ENCODE data around the gene BMP4. TPM values are rescaled to one million over a fixed set of nuclear protein-coding genes. Genes with fewer than 3 reads are reported as not detected.

BMP4 gene
- total RNA-seq, 1 donor from 2014 or later = 12.0 TPM

DNA sequence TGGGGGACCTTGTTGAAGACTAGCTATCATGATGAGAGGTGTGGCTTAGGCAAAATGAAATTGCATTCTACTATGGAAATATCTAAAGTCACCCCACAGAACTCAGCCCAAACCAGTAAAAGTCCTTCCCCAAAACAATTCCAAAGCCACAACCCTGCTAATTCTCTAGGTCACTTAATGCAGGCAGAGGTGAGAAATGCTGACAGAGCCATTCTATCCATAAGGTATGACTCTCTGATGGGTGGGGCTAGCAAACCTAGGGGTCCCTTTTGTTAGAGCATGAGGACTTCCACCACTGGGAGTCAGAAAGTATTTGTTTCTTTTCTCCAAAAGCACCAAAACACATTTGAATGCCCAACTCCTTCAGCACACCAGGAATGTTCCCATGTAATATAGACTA, 12.7 kb upstream of the BMP4 start:
- intact Hi-C loops (cut with DNase I) = no loop called here
- ATAC-seq = no peak
- DNase-seq (ENCODE audit: low spot score) = no peak

GRCh38 chr14:53968726-53969125, 12.1 kb upstream of the BMP4 start:
- ATAC-seq (no peak), DNase-seq (ENCODE audit: low spot score) (no peak)
- intact Hi-C loops (cut with DNase I) = no loop called here

GRCh38 chr14:53967606-53968005, 11.0 kb upstream of the BMP4 start:
- intact Hi-C loops (cut with DNase I) = no loop called here
- DNase-seq (ENCODE audit: low spot score) (no peak), ATAC-seq (no peak)

- ATAC-seq (no peak), DNase-seq (ENCODE audit: low spot score) (no peak)
- intact Hi-C loops (cut with DNase I) = no loop called here
These were observed 7.6 kb upstream of the BMP4 start for GRCh38 chr14:53964249-53964648.

DNA sequence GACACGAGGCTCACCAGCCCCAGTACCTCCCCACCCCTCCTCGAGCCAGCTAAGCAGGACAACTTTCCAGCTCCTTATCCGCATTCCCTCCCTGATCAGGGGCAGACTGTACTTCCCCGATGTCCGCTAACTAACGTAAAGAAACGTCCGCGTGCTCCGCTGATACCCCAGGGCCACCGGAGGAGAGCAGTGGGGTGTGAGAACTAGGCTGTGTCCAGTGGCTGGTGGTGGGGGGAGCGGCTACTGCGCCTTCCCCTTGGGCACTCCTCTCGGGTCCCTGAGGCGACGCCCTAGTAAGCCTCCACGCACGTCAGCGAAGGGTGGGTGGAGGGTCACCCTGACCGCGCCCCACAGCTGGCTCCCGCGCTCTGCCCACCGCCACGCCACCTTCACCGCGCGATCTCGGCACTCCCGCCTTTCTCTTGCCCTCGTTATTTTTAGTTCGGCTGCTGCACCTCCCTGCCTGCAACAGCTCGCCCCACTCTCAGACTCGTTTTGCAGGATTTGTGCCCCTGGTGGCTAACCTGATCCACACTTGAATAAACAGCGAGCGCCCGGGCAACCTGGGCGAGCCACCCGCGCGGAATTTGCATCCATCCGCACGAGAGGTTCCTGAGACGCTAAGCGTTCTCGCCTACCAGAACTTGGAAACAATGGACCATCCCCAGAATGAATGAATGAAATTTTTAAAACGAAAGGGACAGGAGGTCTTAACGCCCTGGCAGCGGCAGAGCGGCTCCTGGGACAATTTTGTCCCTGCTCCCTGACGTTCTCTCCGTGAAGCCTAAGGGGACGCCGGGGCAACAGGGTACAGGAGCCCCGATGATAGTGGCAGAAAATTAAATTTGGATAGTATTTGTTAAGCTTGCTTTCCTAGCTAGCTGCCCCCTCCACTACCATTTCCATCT, 6.9 kb upstream of the BMP4 start:
- intact Hi-C loops (cut with DNase I) = no loop called here
- DNase-seq (ENCODE audit: low spot score) (peak; percentile 59), ATAC-seq (peak; percentile 82)

DNA sequence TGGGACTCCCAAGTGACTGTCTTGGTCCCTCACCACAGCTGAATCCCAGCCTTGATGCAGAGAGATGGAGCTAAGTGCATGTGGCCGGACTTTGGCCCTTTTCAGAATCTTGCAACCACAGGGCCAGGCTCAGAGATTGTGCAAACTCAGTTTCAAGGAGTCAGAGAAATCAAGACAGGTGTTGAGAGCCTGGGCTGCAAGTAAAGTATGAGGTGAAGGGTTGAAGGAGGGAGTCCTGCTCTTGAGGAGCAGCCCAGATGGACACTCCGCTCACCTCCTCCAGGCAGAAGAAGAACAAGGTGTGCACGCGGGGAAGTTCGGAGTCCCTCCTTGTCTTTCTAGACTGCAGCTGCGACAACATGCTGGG, 6.3 kb upstream of the BMP4 start:
- DNase-seq (ENCODE audit: low spot score) = no peak
- intact Hi-C loops (cut with DNase I) = no loop called here
- ATAC-seq = peak; percentile 13

DNA sequence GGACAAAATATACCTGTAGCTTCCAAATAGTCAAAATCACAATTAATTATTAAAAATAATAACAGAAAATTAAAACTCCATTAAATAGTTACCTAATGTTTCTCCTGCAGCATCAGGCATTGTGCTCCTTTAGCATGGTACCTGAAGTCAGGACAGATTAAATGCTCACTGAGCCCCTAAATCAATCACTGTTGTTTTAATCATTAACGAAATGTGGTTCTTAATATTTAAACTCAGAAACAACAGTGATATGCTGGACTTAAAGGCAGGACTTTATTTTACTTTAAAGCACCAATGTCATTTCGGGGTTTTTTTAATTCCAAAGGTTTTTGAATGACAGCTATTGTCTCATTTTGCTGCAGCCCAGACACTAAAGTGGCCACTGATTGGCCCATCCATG, 2.0 kb upstream of the BMP4 start:
- DNase-seq (ENCODE audit: low spot score) (no peak), ATAC-seq (no peak)
- intact Hi-C loops (cut with DNase I) = loop anchor here (10.0 kb wide), 1 partner anchor 206 kb away; no protein-coding TSS in a partner anchor

- no peak for ATAC-seq
- no peak for DNase-seq (ENCODE audit: low spot score)
- intact Hi-C loops (cut with DNase I) = loop anchor here (10.0 kb wide), 1 partner anchor 207 kb away; no protein-coding TSS in a partner anchor
These were observed 1.1 kb upstream of the BMP4 start for GRCh38 chr14:53957739-53958138.

- DNase-seq (ENCODE audit: low spot score) (peak; percentile 76), ATAC-seq (peak; percentile 16)
- intact Hi-C loops (cut with DNase I) = loop anchor here (10.0 kb wide), 1 partner anchor 209 kb away; no protein-coding TSS in a partner anchor
These were observed 776 bp downstream of the BMP4 start for GRCh38 chr14:53955671-53956426.

DNA sequence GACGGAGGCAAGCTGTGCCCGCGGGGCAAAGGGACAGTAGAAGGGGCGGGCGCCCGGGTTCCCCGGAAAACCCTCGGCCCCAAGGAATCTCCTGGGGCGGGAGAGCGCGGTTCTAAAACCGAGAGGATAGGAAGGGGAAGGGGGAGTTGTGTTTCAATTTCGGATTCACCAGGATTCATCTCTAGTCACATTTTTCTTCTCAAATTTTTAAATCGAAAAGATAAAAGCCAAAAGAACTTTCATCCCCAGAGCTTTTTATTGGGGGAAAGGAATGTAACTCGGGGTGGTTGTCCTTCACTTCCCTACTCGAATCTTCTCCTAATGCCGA, 1.4 kb downstream of the BMP4 start:
- intact Hi-C loops (cut with DNase I) = loop anchor here (10.0 kb wide), 1 partner anchor 210 kb away; no protein-coding TSS in a partner anchor
- no peak for ATAC-seq
- DNase-seq (ENCODE audit: low spot score) = no peak

DNA sequence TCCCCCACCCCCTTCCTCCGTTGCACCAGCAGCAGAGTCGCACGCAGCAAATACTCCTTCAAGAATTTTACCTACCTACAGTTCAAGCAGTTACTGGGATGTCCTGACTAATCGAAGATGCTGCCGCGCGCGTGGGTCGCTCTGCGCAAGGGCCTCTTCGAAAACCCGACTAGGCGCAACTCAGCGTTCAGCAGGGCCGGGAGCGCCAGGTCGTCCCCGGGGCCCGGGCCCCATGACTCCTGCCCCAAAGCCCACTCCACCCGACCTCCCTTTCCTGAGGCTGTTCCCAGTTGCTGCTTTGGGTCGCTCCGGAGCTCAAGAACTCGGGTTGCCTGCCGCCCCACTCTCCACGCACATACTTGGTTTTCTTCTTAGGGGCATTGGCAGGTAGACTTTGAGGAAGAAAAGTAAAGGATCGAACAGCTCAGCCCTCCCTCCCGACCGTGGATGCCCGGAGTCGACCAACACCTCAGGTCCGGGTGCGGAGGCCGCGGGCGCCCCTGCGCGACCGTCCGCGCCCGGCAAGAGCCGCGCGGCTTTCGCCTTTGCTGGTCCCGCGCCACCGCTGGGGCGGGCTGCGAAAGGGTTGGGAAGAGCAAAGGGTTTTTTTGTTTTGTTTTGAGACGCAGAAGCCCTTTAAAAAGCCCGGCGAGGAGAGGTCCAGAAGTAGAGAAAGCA, 1.9 kb downstream of the BMP4 start:
- peak; percentile 61 for DNase-seq (ENCODE audit: low spot score)
- ATAC-seq = no peak
- intact Hi-C loops (cut with DNase I) = loop anchor here (10.0 kb wide), 1 partner anchor 210 kb away; no protein-coding TSS in a partner anchor

- ATAC-seq (peak; percentile 33), DNase-seq (ENCODE audit: low spot score) (peak; percentile 72)
- intact Hi-C loops (cut with DNase I) = loop anchor here (10.0 kb wide), 1 partner anchor 211 kb away; no protein-coding TSS in a partner anchor
These were observed 2.6 kb downstream of the BMP4 start for GRCh38 chr14:53953828-53954550.

DNA sequence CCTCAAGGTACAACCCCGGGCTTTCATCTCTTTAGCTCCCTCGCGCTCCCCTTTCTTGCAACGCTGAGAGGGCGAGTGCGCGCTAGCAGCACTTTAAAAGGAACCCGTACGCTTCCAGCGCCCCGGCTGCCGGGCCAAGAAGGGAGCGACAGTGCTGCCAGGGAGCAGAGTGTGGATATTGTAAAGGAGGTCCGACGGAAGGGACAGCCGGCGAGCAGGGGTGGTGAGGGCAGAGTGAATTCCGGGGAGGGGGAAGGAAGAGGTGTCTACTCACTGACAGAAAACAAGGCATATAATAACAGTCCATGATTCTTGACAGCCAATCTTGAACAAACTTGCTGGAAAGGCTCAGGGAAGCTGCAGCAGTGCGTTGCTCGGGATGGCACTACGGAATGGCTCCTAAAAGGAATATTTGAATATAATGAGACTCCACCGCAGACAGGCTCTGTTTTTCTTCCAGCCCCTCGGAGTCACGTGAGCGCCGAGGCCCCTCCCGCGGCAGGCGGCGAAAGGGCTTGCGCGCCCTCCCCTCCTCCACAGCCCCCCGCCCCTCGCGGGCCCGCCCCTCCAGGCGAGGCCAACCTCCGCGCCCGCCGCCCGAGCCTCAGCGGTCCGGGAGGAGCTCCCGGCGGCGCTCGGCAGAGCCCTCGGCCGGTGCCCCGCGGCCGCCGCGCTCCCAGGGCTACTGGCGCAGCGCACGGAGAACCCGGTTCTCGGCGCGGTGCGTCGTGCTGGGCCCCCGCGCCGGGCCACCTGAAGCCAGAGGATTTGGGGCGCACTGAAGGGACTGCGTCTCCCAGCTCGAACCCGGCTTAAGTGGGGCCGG, 3.4 kb downstream of the BMP4 start:
- intact Hi-C loops (cut with DNase I) = loop anchor here (10.0 kb wide), 1 partner anchor 212 kb away; no protein-coding TSS in a partner anchor
- peak; percentile 93 for DNase-seq (ENCODE audit: low spot score)

GRCh38 chr14:53952533-53952932, 4.1 kb downstream of the BMP4 start:
- intact Hi-C loops (cut with DNase I) = loop anchor here (10.0 kb wide), 1 partner anchor 212 kb away; no protein-coding TSS in a partner anchor
- ATAC-seq = no peak
- DNase-seq (ENCODE audit: low spot score) = no peak

More for the DNA sequence above, 3.4 kb downstream of the BMP4 start:
- peak; percentile 90 for ATAC-seq

DNA sequence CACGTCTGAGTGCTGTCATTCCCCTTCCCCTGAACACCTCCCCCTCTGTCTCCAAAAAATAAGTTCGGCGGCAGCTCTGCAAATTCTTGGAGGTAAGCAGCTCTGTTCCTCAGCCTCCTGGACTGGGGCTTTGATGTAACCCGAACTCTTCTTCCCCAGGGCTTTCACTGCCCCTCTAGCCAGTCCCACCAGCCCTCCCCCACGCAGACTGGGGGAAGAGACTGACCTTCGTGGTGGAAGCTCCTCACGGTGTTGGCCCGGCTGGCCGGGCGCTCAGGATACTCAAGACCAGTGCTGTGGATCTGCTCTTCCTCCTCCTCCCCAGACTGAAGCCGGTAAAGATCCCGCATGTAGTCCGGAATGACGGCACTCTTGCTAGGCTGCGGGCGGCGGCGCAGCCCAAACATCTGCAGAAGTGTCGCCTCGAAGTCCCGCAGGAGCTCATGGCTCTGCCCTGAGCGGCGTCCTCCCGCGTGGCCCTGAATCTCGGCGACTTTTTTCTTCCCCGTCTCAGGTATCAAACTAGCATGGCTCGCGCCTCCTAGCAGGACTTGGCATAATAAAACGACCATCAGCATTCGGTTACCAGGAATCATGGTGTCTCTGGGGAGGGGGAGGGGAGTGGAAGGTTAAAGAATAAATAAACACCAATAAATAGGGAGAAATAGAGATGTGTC, 4.9 kb downstream of the BMP4 start:
- intact Hi-C loops (cut with DNase I) = loop anchor here (10.0 kb wide), 1 partner anchor 213 kb away; no protein-coding TSS in a partner anchor

GRCh38 chr14:53951243-53951626, 5.4 kb downstream of the BMP4 start:
- DNase-seq (ENCODE audit: low spot score) (no peak), ATAC-seq (no peak)
- intact Hi-C loops (cut with DNase I) = loop anchor here (10.0 kb wide), 1 partner anchor 214 kb away; no protein-coding TSS in a partner anchor

More for the DNA sequence above, 4.9 kb downstream of the BMP4 start:
- DNase-seq (ENCODE audit: low spot score) (no peak), ATAC-seq (no peak)

Measured in sciatic nerve (tissue), 2 donors.